ENCODE data around the gene ACTR1A. TPM values are rescaled to one million over a fixed set of nuclear protein-coding genes. Genes with fewer than 3 reads are reported as not detected.
A peak's percentile ranks its signal among the peaks of the same experiment; 100 is the strongest.

Gene ACTR1A
- total and polyA plus RNA-seq, 10 donors, result 25.5 to 90.8 (median 66.8) TPM

- no peaks in the 10 kb centered on the region for H3K36me3 ChIP-seq
- peak within 1 kb of the TSS; percentile 73 to 97 (median 84) for H3K4me3 ChIP-seq
- H3K27ac ChIP-seq, result peak within 1 kb of the TSS; percentile 61 to 93 (median 81)
- peaks cover 18 to 62% (median 52%) of the 10 kb centered on the region in 6 donors for H3K4me1 ChIP-seq
- whole genome bisulfite sequencing, 5 donors, result 0 to 1% (median 1%) methylated on average over 20 to 52 of the region's 52 CpGs
- intact Hi-C loops (cut with DNase I; ENCODE audit: low total_unique reads), result no loop called here
- H3K9me3 ChIP-seq, result no peaks in the 10 kb centered on the region
- peak; percentile 86 to 90 (median 89) for TF ChIP-seq POLR2AphosphoS5 (IDR thresholded peaks at IDR 0.05)
- peak in 2 of 11 experiments; percentile 13 to 40 for TF ChIP-seq CTCF (IDR thresholded peaks at IDR 0.05 in 8 of 11, conservative IDR thresholded peaks at IDR 0.05 in 3 of 11)
- TF ChIP-seq POLR2A (IDR thresholded peaks at IDR 0.05), result peak in 2 of 3 donors; percentile 17 to 24
- H3K27me3 ChIP-seq (replicated peaks in 1 of 7), result peaks cover 0 to 9% (median 0%) of the 10 kb centered on the region in 7 donors
- DNase-seq, result peak; percentile 99
Observed at GRCh38 chr10:102432162-102432950, 70.2 kb downstream of the ACTR1A start, which contains the start of gene CUEDC2. Gene CUEDC2 (minus strand): TSS chr10:102432574. CDS start chr10:102425188, 7,386 bp downstream.

GRCh38 chr10:102431452-102432124 is 70.9 kb downstream of the ACTR1A start:
- TF ChIP-seq POLR2AphosphoS5 (IDR thresholded peaks at IDR 0.05) (no peak), CTCF (IDR thresholded peaks at IDR 0.05 in 8 of 11, conservative IDR thresholded peaks at IDR 0.05 in 3 of 11) (no peak), POLR2A (IDR thresholded peaks at IDR 0.05) (no peak)
- no peaks in the 10 kb centered on the region for H3K9me3 ChIP-seq
- peaks cover 0 to 9% (median 0%) of the 10 kb centered on the region in 7 donors for H3K27me3 ChIP-seq (replicated peaks in 1 of 7)
- intact Hi-C loops (cut with DNase I; ENCODE audit: low total_unique reads), result no loop called here
- WGBS, 5 donors, result 14 to 23% (median 22%) methylated on average over 4 of the region's 4 CpGs
- H3K4me1 ChIP-seq, result peaks cover 18 to 58% (median 52%) of the 10 kb centered on the region in 6 donors
- H3K27ac ChIP-seq, result peak overlapping the region in 6 of 8 donors; percentile 78 to 93 (median 84)
- H3K36me3 ChIP-seq, result no peaks in the 10 kb centered on the region
- no peak for DNase-seq
- H3K4me3 ChIP-seq, result peak overlapping the region; percentile 73 to 97 (median 84)

GRCh38 chr10:102429468-102429867 is 73.0 kb downstream of the ACTR1A start:
- Histone ChIP-seq H3K9me3 (no peaks in the 10 kb centered on the region), H3K27me3 (replicated peaks in 1 of 7) (peaks cover 0 to 7% (median 0%) of the 10 kb centered on the region in 7 donors), H3K36me3 (peaks cover 0 to 8% (median 4%) of the 10 kb centered on the region in 6 donors), H3K4me1 (peaks cover 18 to 36% (median 32%) of the 10 kb centered on the region in 6 donors), H3K27ac (no peak overlapping the region), H3K4me3 (no peak overlapping the region)
- DNase-seq, result no peak
- WGBS, 5 donors, result 88 to 94% (median 91%) methylated on average over 6 to 8 of the region's 8 CpGs
- TF ChIP-seq POLR2A (IDR thresholded peaks at IDR 0.05) (no peak), CTCF (IDR thresholded peaks at IDR 0.05 in 8 of 11, conservative IDR thresholded peaks at IDR 0.05 in 3 of 11) (no peak), POLR2AphosphoS5 (IDR thresholded peaks at IDR 0.05) (no peak)
- intact Hi-C loops (cut with DNase I; ENCODE audit: low total_unique reads), result no loop called here

Small RNAs within 50 kb of the gene (microRNA-seq; reads per million reads assigned to microRNA genes)
- gene MIR146B, result 2,081 to 5,358 (median 4,529) reads per million in 3 donors

Small RNAs within 50 kb of the gene (small RNA-seq; reads per million reads assigned to genes)
- gene MIR146B, result 3,370 to 4,350 (median 3,432) reads per million in 4 donors

Other genes with a start within 250 kb of the ACTR1A start
- 100 to 1,000 TPM in 3 of 7 donors, 10 to 100 TPM in 4; 51.6 to 161 (median 75.2) TPM for gene NFKB2, start 107.0 kb downstream of the ACTR1A start, total RNA-seq
- 10 to 100 TPM; 34.7 to 55.2 (median 51.9) TPM for gene NFKB2, start 107.0 kb downstream of the ACTR1A start, polyA plus RNA-seq
- 1 to 10 TPM in 6 of 7 donors, under 1 TPM in 1; 0.59 to 2.5 (median 1.3) TPM for gene PSD, start 83.9 kb downstream of the ACTR1A start, total RNA-seq
- gene PSD, start 83.9 kb downstream of the ACTR1A start, polyA plus RNA-seq, result 1 to 10 TPM in 2 of 3 donors, under 1 TPM in 1; 0.65 to 1.1 (median 1.0) TPM
- 10 to 100 TPM; 16.7 to 27.9 (median 22.8) TPM for gene FBXL15, start 81.9 kb downstream of the ACTR1A start, total RNA-seq
- gene FBXL15, start 81.9 kb downstream of the ACTR1A start, polyA plus RNA-seq, result 10 to 100 TPM; 17.6 to 28.7 (median 23.6) TPM
- gene CUEDC2, start 70.1 kb downstream of the ACTR1A start, total RNA-seq, result 10 to 100 TPM; 35.3 to 48.4 (median 43.0) TPM
- gene CUEDC2, start 70.1 kb downstream of the ACTR1A start, polyA plus RNA-seq, result 10 to 100 TPM; 48.5 to 59.1 (median 58.7) TPM
- under 1 TPM in 4 of 7 donors, not detected in 3; 0.33 to 0.77 (median 0.47) TPM for gene C10orf95, start 51.2 kb downstream of the ACTR1A start, total RNA-seq
- gene C10orf95, start 51.2 kb downstream of the ACTR1A start, polyA plus RNA-seq, result under 1 TPM; 0.06 to 0.33 (median 0.18) TPM
- gene SUFU, start 1.3 kb upstream of the ACTR1A start, total RNA-seq, result 10 to 100 TPM; 11.4 to 21.9 (median 15.1) TPM
- 1 to 10 TPM; 2.0 to 6.3 (median 2.8) TPM for gene SUFU, start 1.3 kb upstream of the ACTR1A start, polyA plus RNA-seq
- gene TRIM8, start 141.8 kb upstream of the ACTR1A start, total RNA-seq, result 100 to 1,000 TPM in 2 of 7 donors, 10 to 100 TPM in 5; 86.3 to 116 (median 94.9) TPM
- 10 to 100 TPM; 23.5 to 37.6 (median 27.0) TPM for gene TRIM8, start 141.8 kb upstream of the ACTR1A start, polyA plus RNA-seq
- gene ARL3, start 211.7 kb upstream of the ACTR1A start, total RNA-seq, result 1 to 10 TPM; 2.2 to 5.1 (median 4.2) TPM
- 1 to 10 TPM; 2.6 to 4.1 (median 3.2) TPM for gene ARL3, start 211.7 kb upstream of the ACTR1A start, polyA plus RNA-seq
- 10 to 100 TPM in 5 of 7 donors, 1 to 10 TPM in 2; 5.5 to 12.8 (median 10.5) TPM for gene SFXN2, start 211.9 kb upstream of the ACTR1A start, total RNA-seq
- gene SFXN2, start 211.9 kb upstream of the ACTR1A start, polyA plus RNA-seq, result 1 to 10 TPM; 3.0 to 6.0 (median 5.4) TPM
- gene WBP1L, start 241.2 kb upstream of the ACTR1A start, total RNA-seq, result 100 to 1,000 TPM in 2 of 7 donors, 10 to 100 TPM in 5; 38.6 to 149 (median 55.4) TPM
- 10 to 100 TPM; 15.9 to 24.1 (median 16.1) TPM for gene WBP1L, start 241.2 kb upstream of the ACTR1A start, polyA plus RNA-seq

Measured in spleen (tissue), 11 donors.